GM12878 (cell line): ENCODE data around the gene DCTN4. TPM values are rescaled to one million over a fixed set of nuclear protein-coding genes. Genes with fewer than 3 reads are reported as not detected.

Source experiments
- CBX5 ChIP-seq: sonication (generic); IDR thresholded peaks from 2 replicates; pipeline ENCODE4 v1.6.1; 2016; ENCODE audit warnings: low read depth, moderate library complexity, mild to moderate bottlenecking, inconsistent platforms
- ETV6 ChIP-seq, 2 experiments: fragments of 450-650 bp in 1 of 2; IDR thresholded peaks in 1 of 2; conservative IDR thresholded peaks in 1 of 2; 2 replicates each; pipeline ENCODE4 v1.6.1; 2014; ENCODE audit warnings: antibody characterized with exemption in 1 of 2, borderline replicate concordance in 1 of 2, low read depth in 1 of 2, mild to moderate bottlenecking in 1 of 2, moderate library complexity in 1 of 2
- EZH2 ChIP-seq: IDR thresholded peaks from 2 replicates; pipeline ENCODE4 v1.6.1; 2012; ENCODE audit warnings: low read depth, mild to moderate bottlenecking, control low read depth, inconsistent platforms, low read length, borderline replicate concordance; ENCODE audit not compliant: control insufficient read depth
- NRF1 ChIP-seq: conservative IDR thresholded peaks from 2 replicates; pipeline ENCODE4 v1.6.1; 2011; ENCODE audit warnings: mild to moderate bottlenecking, low read depth, low read length, improper control_type of control experiment
- polyA plus RNA-seq, 11 experiments: library from polyadenylated mRNA; depleted of rRNA in 4 of 11; unstranded in 6 of 11; stranded (reverse) in 5 of 11; fragments of >200 nt; fragmentation: Nextera tagmentation in 4 of 11; fragmentation: Illumina TruSeq in 1 of 11; extraction: Ambion mirVana in 4 of 11; extraction: Trizol in 1 of 11; gene quantifications; 1 replicate in 1 of 11; 2 replicates in 10 of 11; pipeline versions ENCODE4 v1.2.1 to v1.2.3, GENCODE V29; 2011 to 2016; ENCODE audit warnings: inconsistent platforms in 2 of 11, missing spikeins in 2 of 11, low read depth in 1 of 11
- total RNA-seq, 4 experiments: library from RNA; depleted of rRNA in 3 of 4; stranded (reverse); fragments of >200 nt in 3 of 4; fragmentation: Illumina TruSeq in 1 of 4; extraction: Trizol in 1 of 4; gene quantifications; 2 replicates each; pipeline versions ENCODE4 v1.2.1 to v1.2.3, GENCODE V29; 2013 to 2021
- TF ChIP-seq, protein P1 (sequence below): fragments of 450-650 bp; IDR thresholded peaks from 2 replicates; pipeline ENCODE4 v1.6.1; 2017; ENCODE audit warnings: antibody characterized with exemption, mild to moderate bottlenecking, moderate library complexity
- TF ChIP-seq, protein P2 (sequence below): fragments of 450-650 bp; IDR thresholded peaks from 2 replicates; pipeline ENCODE4 v1.6.1; 2017; ENCODE audit warnings: borderline replicate concordance

DCTN4 gene
- total and polyA plus RNA-seq, 10 of the 15 experiments (the other 5 are each of a cell fraction or from before 2014, with no cell fraction given) = 7.6 to 27.8 (median 18.0) TPM

DNA sequence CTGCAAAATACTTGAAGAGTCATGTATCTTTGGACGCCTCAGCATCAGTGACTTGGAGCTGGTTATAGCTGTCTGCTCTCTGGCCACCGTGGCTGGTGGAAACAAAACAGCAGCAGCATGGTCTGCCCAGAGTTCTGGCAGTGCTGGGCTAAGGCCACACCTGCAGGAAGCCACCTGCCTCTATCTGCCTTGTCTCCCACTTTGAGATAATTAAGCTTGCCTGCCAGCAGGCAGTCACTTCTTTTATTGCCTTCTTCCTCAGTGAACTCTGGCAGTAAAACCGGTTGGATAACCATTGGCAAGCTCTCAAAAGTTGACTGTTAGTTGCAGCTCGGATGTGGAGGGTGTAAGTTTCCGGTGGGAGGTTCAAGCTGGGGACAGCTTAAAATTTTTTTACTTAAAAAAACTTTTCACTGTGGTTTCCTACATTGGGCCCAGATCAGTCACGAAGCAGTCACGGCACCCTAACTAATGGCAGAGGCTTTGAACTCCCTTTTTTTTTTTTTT, 24.7 kb upstream of the DCTN4 start (continued):
- TF ChIP-seq, protein P1, sequence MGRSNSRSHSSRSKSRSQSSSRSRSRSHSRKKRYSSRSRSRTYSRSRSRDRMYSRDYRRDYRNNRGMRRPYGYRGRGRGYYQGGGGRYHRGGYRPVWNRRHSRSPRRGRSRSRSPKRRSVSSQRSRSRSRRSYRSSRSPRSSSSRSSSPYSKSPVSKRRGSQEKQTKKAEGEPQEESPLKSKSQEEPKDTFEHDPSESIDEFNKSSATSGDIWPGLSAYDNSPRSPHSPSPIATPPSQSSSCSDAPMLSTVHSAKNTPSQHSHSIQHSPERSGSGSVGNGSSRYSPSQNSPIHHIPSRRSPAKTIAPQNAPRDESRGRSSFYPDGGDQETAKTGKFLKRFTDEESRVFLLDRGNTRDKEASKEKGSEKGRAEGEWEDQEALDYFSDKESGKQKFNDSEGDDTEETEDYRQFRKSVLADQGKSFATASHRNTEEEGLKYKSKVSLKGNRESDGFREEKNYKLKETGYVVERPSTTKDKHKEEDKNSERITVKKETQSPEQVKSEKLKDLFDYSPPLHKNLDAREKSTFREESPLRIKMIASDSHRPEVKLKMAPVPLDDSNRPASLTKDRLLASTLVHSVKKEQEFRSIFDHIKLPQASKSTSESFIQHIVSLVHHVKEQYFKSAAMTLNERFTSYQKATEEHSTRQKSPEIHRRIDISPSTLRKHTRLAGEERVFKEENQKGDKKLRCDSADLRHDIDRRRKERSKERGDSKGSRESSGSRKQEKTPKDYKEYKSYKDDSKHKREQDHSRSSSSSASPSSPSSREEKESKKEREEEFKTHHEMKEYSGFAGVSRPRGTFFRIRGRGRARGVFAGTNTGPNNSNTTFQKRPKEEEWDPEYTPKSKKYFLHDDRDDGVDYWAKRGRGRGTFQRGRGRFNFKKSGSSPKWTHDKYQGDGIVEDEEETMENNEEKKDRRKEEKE = no peak
- TF ChIP-seq NRF1 = no peak
- no peak for TF ChIP-seq EZH2
- TF ChIP-seq CBX5 = no peak
- TF ChIP-seq ETV6 (conservative IDR thresholded peaks at IDR 0.05 in 1 of 2, IDR thresholded peaks at IDR 0.05 in 1 of 2; ENCODE audit: borderline replicate concordance in 1 of 2, low read depth in 1 of 2) = peak in 1 of 2 experiments; percentile 14; a peak in 1 of 4 replicates
- TF ChIP-seq, protein P2, sequence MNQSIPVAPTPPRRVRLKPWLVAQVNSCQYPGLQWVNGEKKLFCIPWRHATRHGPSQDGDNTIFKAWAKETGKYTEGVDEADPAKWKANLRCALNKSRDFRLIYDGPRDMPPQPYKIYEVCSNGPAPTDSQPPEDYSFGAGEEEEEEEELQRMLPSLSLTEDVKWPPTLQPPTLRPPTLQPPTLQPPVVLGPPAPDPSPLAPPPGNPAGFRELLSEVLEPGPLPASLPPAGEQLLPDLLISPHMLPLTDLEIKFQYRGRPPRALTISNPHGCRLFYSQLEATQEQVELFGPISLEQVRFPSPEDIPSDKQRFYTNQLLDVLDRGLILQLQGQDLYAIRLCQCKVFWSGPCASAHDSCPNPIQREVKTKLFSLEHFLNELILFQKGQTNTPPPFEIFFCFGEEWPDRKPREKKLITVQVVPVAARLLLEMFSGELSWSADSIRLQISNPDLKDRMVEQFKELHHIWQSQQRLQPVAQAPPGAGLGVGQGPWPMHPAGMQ = no peak
